Mucosa of rectum (tissue), 2 donors: ENCODE data around the gene NINL.
"Not testable (repeated sequence)": the region's sequence is repeated elsewhere in the genome, so short reads cannot be mapped to it uniquely, and the experiment has no call there.

ENCODE experiments used
- H3K27ac ChIP-seq, 2 donors: one replicate each; pipeline ENCODE4 v1.7.0; 2013; ENCODE audit warnings: inconsistent platforms in 2 of 2, low read depth in 2 of 2, low read length in 2 of 2
- H3K27me3 ChIP-seq, 2 donors: one replicate each; pipeline ENCODE4 v1.7.0; 2013; ENCODE audit warnings: low read length in 2 of 2; ENCODE audit not compliant: control insufficient read depth in 2 of 2, insufficient read depth in 2 of 2
- H3K36me3 ChIP-seq, 2 donors: one replicate each; pipeline ENCODE4 v1.7.0; 2013; ENCODE audit warnings: low read length in 2 of 2; ENCODE audit not compliant: control insufficient read depth in 2 of 2, insufficient read depth in 2 of 2
- H3K4me1 ChIP-seq, 2 donors: one replicate each; pipeline ENCODE4 v1.7.0; 2013; ENCODE audit warnings: low read length in 2 of 2, mild to moderate bottlenecking in 1 of 2; ENCODE audit not compliant: control insufficient read depth in 2 of 2, insufficient read depth in 2 of 2
- H3K4me3 ChIP-seq, 2 donors: one replicate each; pipeline ENCODE4 v1.7.0; 2013; ENCODE audit warnings: low read length in 2 of 2
- H3K9ac ChIP-seq, 2 donors: one replicate each; pipeline ENCODE4 v1.7.0; 2013; ENCODE audit warnings: low read length in 2 of 2, low read depth in 1 of 2, mild to moderate bottlenecking in 1 of 2
- H3K9me3 ChIP-seq, 2 donors: one replicate each; pipeline ENCODE4 v1.7.0; 2013; ENCODE audit warnings: low read length in 2 of 2; ENCODE audit not compliant: control insufficient read depth in 2 of 2
- donor health status: healthy.
- donor health status: Normal muscosa, but diverticular disease.

NINL gene

GRCh38 chr20:25600632-25601031 is 15.3 kb upstream of the NINL start:
- no peak overlapping the region for H3K9ac ChIP-seq
- H3K4me1 ChIP-seq = no peaks in the 10 kb centered on the region
- no peak overlapping the region for H3K27ac ChIP-seq
- no peak overlapping the region for H3K4me3 ChIP-seq
- no peaks in the 10 kb centered on the region for H3K27me3 ChIP-seq
- H3K36me3 ChIP-seq = no peaks in the 10 kb centered on the region
- H3K9me3 ChIP-seq = no peaks in the 10 kb centered on the region

- Histone ChIP-seq H3K27ac (no peak overlapping the region), H3K36me3 (no peaks in the 10 kb centered on the region), H3K4me1 (no peaks in the 10 kb centered on the region), H3K4me3 (no peak overlapping the region), H3K9me3 (no peaks in the 10 kb centered on the region), H3K9ac (no peak overlapping the region), H3K27me3 (no peaks in the 10 kb centered on the region)
These were observed 7.0 kb upstream of the NINL start for GRCh38 chr20:25592135-25592852.

DNA sequence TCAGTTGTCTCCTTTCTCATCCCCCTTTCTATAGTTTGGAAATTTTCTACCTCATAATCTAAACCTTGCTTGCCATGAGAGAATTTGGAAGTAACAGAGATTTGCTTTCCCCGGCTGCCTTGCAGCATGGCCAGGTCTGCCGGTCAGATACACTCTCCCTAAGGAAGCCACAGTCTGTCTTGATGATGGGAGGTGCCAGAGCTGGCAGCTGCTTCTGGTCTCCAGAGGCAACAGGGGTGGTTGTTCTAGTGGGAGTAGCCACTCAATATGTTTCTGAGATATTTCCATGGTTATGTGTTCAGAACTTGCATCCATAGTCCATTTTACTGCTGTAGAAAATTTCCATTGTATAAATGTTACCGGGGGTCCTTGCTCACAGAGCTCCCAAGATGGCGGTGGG is 5.4 kb upstream of the NINL start:
- H3K9ac ChIP-seq, H3K4me1 ChIP-seq, H3K27ac ChIP-seq, H3K27me3 ChIP-seq, H3K4me3 ChIP-seq, H3K9me3 ChIP-seq, H3K36me3 ChIP-seq: not testable (repeated sequence)

DNA sequence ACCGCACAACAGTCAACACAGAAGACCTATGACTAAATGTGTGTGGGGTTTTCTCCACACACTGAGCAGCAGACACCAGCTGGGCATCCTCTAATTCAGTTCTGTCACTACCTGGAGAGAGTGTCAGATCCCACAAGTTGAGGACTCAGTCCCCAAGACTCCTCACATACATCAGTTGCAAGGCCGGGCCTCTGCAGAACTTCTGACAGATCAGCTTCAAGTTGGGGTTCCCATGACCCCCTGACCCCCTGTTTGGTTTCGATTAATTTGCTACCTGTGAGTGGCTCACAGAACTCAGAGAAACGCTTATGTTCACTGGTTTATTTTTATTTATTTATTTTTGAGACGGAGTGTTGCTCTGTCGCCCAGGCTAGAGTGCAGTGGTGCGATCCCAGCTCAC is 3.2 kb upstream of the NINL start:
- H3K9me3 ChIP-seq = no peaks in the 10 kb centered on the region
- no peak overlapping the region for H3K9ac ChIP-seq
- H3K4me3 ChIP-seq = no peak overlapping the region
- no peaks in the 10 kb centered on the region for H3K27me3 ChIP-seq
- H3K36me3 ChIP-seq = no peaks in the 10 kb centered on the region
- peaks cover 0 to 4% of the 10 kb centered on the region in 2 donors for H3K4me1 ChIP-seq
- H3K27ac ChIP-seq = no peak overlapping the region

GRCh38 chr20:25587536-25587935 is 2.2 kb upstream of the NINL start:
- Histone ChIP-seq H3K27ac (no peak overlapping the region), H3K9ac (no peak overlapping the region), H3K36me3 (no peaks in the 10 kb centered on the region), H3K27me3 (no peaks in the 10 kb centered on the region), H3K9me3 (no peaks in the 10 kb centered on the region), H3K4me1 (peaks cover 0 to 4% of the 10 kb centered on the region in 2 donors), H3K4me3 (no peak overlapping the region)

DNA sequence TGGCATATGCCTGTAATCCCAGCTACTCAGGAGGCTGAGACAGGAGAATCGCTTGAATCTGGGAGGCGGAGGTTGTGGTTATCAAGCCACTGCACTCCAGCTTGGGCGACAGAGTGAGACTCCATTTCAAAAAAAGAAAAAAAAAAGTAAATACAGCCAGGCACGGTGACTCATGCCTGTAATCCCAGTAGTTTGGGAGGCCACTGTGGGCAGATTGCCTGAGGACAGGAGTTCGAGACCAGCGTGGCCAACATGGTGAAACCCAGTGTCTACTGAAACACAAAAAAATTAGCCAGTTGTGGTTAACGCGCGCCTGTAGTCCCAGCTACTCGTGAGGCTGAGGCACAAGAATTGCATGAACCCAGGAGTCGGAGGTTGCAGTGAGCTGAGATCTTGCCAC is 1.5 kb upstream of the NINL start:
- Histone ChIP-seq H3K9me3 (no peaks in the 10 kb centered on the region), H3K9ac (no peak overlapping the region), H3K4me1 (peaks cover 0 to 4% of the 10 kb centered on the region in 2 donors), H3K27me3 (no peaks in the 10 kb centered on the region), H3K36me3 (no peaks in the 10 kb centered on the region), H3K4me3 (no peak overlapping the region), H3K27ac (no peak overlapping the region)

DNA sequence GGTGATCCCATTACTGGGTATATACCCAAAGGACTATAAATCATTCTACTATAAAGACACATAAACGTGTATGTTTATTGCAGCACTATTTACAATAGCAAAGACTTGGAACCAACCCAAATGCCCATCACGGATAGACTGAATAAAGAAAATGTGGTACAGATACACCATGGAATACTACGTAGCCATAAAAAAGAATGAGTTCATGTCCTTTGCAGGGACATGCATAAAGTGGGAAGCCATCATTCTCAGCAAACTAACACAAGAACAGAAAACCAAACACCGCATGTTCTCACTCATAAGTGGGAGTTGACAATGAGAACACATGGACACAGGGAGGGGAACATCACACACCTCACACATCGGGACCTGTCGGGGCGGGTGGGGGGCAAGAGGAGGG is 1.7 kb downstream of the NINL start:
- not testable (repeated sequence) for H3K9me3 ChIP-seq, H3K36me3 ChIP-seq, H3K9ac ChIP-seq, H3K4me1 ChIP-seq, H3K4me3 ChIP-seq, H3K27ac ChIP-seq, H3K27me3 ChIP-seq

- Histone ChIP-seq H3K27me3 (no peaks in the 10 kb centered on the region), H3K4me1 (peaks cover 0 to 4% of the 10 kb centered on the region in 2 donors), H3K9ac (no peak overlapping the region), H3K36me3 (no peaks in the 10 kb centered on the region), H3K4me3 (no peak overlapping the region), H3K27ac (no peak overlapping the region), H3K9me3 (no peaks in the 10 kb centered on the region)
These were observed 4.6 kb downstream of the NINL start for GRCh38 chr20:25580711-25581110.

DNA sequence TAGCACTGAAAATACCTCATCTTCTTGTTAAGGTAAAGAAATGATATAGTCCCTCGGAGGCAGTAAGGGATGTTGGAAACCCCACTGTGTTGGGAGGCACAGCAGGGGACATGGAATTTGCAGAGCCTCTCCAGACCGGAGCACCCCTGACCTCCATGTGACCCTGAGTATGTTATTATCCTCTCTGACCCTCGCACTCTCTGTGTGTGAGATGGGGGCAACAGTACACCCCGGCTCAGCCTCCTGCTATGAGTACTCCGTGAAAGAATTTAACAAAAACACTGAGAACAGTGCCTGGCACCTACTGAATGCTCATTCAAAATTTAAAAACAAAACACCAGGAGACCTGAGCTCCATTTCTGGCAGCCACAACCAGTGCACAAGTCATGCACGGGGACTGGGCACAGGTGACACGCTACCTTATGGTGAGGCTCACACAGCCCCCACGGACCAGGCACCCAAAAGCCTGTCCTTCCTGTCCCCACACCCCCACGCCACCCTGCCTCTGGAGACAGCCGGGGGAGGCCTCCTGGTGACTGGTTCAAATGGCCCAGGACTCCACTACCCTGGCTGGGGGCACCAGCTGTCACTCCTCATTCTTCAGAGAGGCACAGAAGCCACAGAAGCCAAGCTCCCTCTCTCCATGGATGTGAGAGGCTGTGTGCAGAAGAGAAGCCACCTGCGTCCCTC is 6.1 kb downstream of the NINL start:
- no peak overlapping the region for H3K4me3 ChIP-seq
- H3K4me1 ChIP-seq = no peaks in the 10 kb centered on the region
- H3K27me3 ChIP-seq = no peaks in the 10 kb centered on the region
- H3K9me3 ChIP-seq = no peaks in the 10 kb centered on the region
- no peak overlapping the region for H3K9ac ChIP-seq
- no peak overlapping the region for H3K27ac ChIP-seq
- no peaks in the 10 kb centered on the region for H3K36me3 ChIP-seq

DNA sequence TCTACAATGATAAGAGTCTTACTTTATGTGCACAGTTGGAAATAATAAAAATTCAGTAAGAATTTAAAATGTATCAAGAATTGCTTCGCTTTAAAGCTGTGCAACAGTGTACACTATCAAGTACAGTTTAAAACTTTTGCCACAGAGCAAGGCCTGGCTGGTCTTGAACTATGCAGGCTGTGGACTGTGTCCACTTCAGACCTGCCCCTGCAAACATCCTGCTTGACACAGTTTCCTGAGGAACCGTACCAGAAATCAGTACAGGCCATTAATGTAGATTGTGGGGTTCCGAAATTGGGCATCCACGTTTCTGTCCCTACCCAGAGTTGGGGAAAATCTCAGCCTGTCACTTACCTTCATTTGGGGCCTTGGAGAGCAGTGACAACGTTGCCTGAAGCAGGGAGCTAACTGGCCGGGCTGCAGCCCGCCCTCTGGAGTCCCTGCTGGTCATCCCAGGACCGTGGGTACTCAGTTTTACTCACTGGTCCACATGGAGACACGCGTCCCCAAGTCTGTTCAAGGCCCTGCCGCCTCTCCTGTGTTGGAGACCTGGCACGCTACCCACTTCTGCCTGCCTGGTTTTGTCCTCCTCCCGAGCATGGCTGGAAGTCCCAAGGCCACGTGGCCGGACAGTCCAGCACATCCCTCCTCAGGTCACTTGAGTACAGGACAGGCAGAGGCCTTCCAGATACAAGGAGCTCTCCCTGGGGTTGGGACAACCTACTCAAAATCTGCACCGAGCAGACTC is 8.4 kb downstream of the NINL start:
- H3K36me3 ChIP-seq = no peaks in the 10 kb centered on the region
- no peaks in the 10 kb centered on the region for H3K27me3 ChIP-seq
- no peak overlapping the region for H3K4me3 ChIP-seq
- H3K9ac ChIP-seq = no peak overlapping the region
- no peaks in the 10 kb centered on the region for H3K9me3 ChIP-seq
- no peak overlapping the region for H3K27ac ChIP-seq
- no peaks in the 10 kb centered on the region for H3K4me1 ChIP-seq
